OCI-LY7 (cell line): ENCODE results near the gene CD47. TPM values are rescaled to one million over a fixed set of nuclear protein-coding genes. Genes with fewer than 3 reads are reported as not detected.

Source experiments
- BruUV-seq: library from RNA; stranded (reverse); fragments of 400-500 nt; replicated peaks from 2 replicates; lab custom pipeline; 2021; lab: Mats Ljungman, UMichigan
- CTCF ChIA-PET: fragments of 300-600 bp; sonication (Branson Sonifier 250); formaldehyde crosslinking; loops from one replicate; lab custom pipeline; 2022; ENCODE audit warnings: antibody characterized with exemption; ENCODE audit not compliant: unreplicated experiment; lab: Charles Lee
- POLR2A ChIA-PET: fragments of 300-600 bp; sonication (Branson Sonifier 250); formaldehyde crosslinking; loops from one replicate; lab custom pipeline; 2022; ENCODE audit warnings: antibody characterized with exemption; lab: Charles Lee
- DNase-seq: peaks from one replicate; pipeline ENCODE4 v3.0.0-alpha.2; 2015; ENCODE audit warnings: low spot score
- H2AFZ ChIP-seq: fragments of 200-600 bp; sonication (generic), shearing (Covaris generic); 2 replicates; pipeline ENCODE4 v1.6.1; 2014; ENCODE audit warnings: mild to moderate bottlenecking, antibody characterized with exemption, low read length, moderate library complexity
- H3K27ac ChIP-seq: fragments of 200-600 bp; sonication (generic); 2 replicates; pipeline ENCODE4 v1.5.1; 2014; ENCODE audit warnings: mixed run types, low read depth, mild to moderate bottlenecking, moderate library complexity, low read length, inconsistent platforms; ENCODE audit not compliant: poor library complexity, severe bottlenecking
- H3K36me3 ChIP-seq: fragments of 200-600 bp; sonication (generic); 2 replicates; pipeline ENCODE4 v1.6.1; 2014; ENCODE audit warnings: mild to moderate bottlenecking, antibody characterized with exemption, low read length, moderate library complexity, mixed read lengths; ENCODE audit not compliant: insufficient read depth
- H3K4me1 ChIP-seq: fragments of 200-600 bp; sonication (generic); 2 replicates; pipeline ENCODE4 v1.5.1; 2014; ENCODE audit warnings: mild to moderate bottlenecking, low read length; ENCODE audit not compliant: insufficient read depth, poor library complexity, severe bottlenecking
- H3K4me2 ChIP-seq: fragments of 200-600 bp; sonication (generic); 2 replicates; pipeline ENCODE4 v1.6.1; 2014; ENCODE audit warnings: mild to moderate bottlenecking, low read length
- H3K4me3 ChIP-seq: fragments of 200-600 bp; sonication (generic); 2 replicates; pipeline ENCODE4 v1.5.1; 2014; ENCODE audit warnings: mild to moderate bottlenecking, low read depth, low read length; ENCODE audit not compliant: poor library complexity, severe bottlenecking
- H3K79me2 ChIP-seq: fragments of 200-600 bp; sonication (generic); 2 replicates; pipeline ENCODE4 v1.6.1; 2016; ENCODE audit warnings: low read depth, mild to moderate bottlenecking, low read length, moderate library complexity, mixed read lengths; ENCODE audit not compliant: insufficient read depth
- H3K9me2 ChIP-seq: fragments of 200-600 bp; sonication (generic); 2 replicates; pipeline ENCODE4 v1.6.1; 2016; ENCODE audit warnings: mild to moderate bottlenecking, low read length, mixed read lengths; ENCODE audit not compliant: insufficient read depth
- H3K9me3 ChIP-seq: fragments of 200-600 bp; sonication (generic); 2 replicates; pipeline ENCODE4 v1.6.1; 2014; ENCODE audit warnings: mild to moderate bottlenecking, mixed run types, low read length, mixed read lengths
- H4K20me1 ChIP-seq: fragments of 200-600 bp; sonication (generic); 2 replicates; pipeline ENCODE4 v1.6.1; 2014; ENCODE audit warnings: mild to moderate bottlenecking, antibody characterized with exemption, low read length, moderate library complexity, mixed read lengths; ENCODE audit not compliant: insufficient read depth
- CTCF ChIP-seq: fragments of 200-600 bp; sonication (generic); conservative IDR thresholded peaks from 2 replicates; pipeline ENCODE4 v1.5.1; 2014; ENCODE audit warnings: mild to moderate bottlenecking, antibody characterized with exemption, low read length, moderate library complexity, mixed read lengths
- EZH2phosphoT487 ChIP-seq: fragments of 200-600 bp; sonication (generic); IDR thresholded peaks from 2 replicates; pipeline ENCODE4 v1.6.1; 2018; ENCODE audit warnings: low read depth, borderline replicate concordance, mild to moderate bottlenecking, mixed run types, antibody characterized with exemption, low read length, moderate library complexity, mixed read lengths
- intact Hi-C: fragments of 100-400 bp; cut with micrococcal nuclease; formaldehyde crosslinking; loops from one replicate; pipeline ENCODE4 v1.10.0; 2022; ENCODE audit not compliant: unreplicated experiment
- total RNA-seq, 2 experiments: library from RNA; depleted of rRNA in 1 of 2; stranded (reverse); fragments of >200 nt in 1 of 2; shearing (Covaris generic) in 1 of 2; gene quantifications; 2 replicates each; pipeline ENCODE4 v1.2.3, GENCODE V29; 2014 to 2022

CD47 gene
- total RNA-seq, 2 experiments from 2014 or later: 43.9 to 50.0 TPM

GRCh38 chr3:108103040-108103751 lies 12.4 kb upstream of the CD47 start:
- CTCF ChIA-PET: interaction anchor here (1.0 kb wide), 1 partner anchor 10 kb away, joined by 3 read pairs; no protein-coding TSS in a partner anchor
- TF ChIP-seq EZH2phosphoT487 (no peak), CTCF (no peak)
- no peak for DNase-seq
- Histone ChIP-seq H3K4me3 (no peak overlapping the region), H2AFZ (no peak overlapping the region), H3K9me3 (no peaks in the 10 kb centered on the region), H3K27ac (no peak overlapping the region), H3K36me3 (no peaks in the 10 kb centered on the region), H3K4me1 (peaks cover 39% of the 10 kb centered on the region), H3K4me2 (no peak overlapping the region), H3K9me2 (no peaks in the 10 kb centered on the region), H4K20me1 (no peaks in the 10 kb centered on the region), H3K79me2 (no peaks in the 10 kb centered on the region)
- POLR2A ChIA-PET: interaction anchor here (0.6 to 1.8 kb wide), 3 partner anchors 11 to 489 kb away, joined by 3 to 5 read pairs (median 3); no protein-coding TSS in a partner anchor
- intact Hi-C loops: no loop called here
- BruUV-seq: no TSS peak

GRCh38 chr3:108102420-108103039 lies 11.7 kb upstream of the CD47 start:
- Histone ChIP-seq H3K27ac (no peak overlapping the region), H3K9me3 (no peaks in the 10 kb centered on the region), H3K4me2 (peak overlapping the region; percentile 59), H3K9me2 (no peaks in the 10 kb centered on the region), H3K4me1 (peaks cover 39% of the 10 kb centered on the region), H3K36me3 (no peaks in the 10 kb centered on the region), H2AFZ (no peak overlapping the region), H3K4me3 (no peak overlapping the region), H4K20me1 (no peaks in the 10 kb centered on the region), H3K79me2 (no peaks in the 10 kb centered on the region)
- no TSS peak for BruUV-seq
- intact Hi-C loops: no loop called here
- ChIA-PET CTCF (interaction anchor here (1.0 kb wide), 1 partner anchor 10 kb away, joined by 3 read pairs; no protein-coding TSS in a partner anchor), POLR2A (interaction anchor here (0.6 to 1.8 kb wide), 3 partner anchors 10 to 490 kb away, joined by 3 to 6 read pairs (median 5); no protein-coding TSS in a partner anchor)
- no peak for TF ChIP-seq CTCF
- TF ChIP-seq EZH2phosphoT487: no peak
- no peak for DNase-seq
